Omental fat pad (tissue), 4 donors: ENCODE data around the gene SMTNL2. TPM values are rescaled to one million over a fixed set of nuclear protein-coding genes. Genes with fewer than 3 reads are reported as not detected.
A peak's percentile ranks its signal among the peaks of the same experiment; 100 is the strongest.
"Not testable (repeated sequence)": the region's sequence is repeated elsewhere in the genome, so short reads cannot be mapped to it uniquely, and the experiment has no call there.

Source experiments
- ATAC-seq: fragments of 150-250 bp; one replicate; pipeline ENCODE4 v1.9.1; 2016; ENCODE audit warnings: mild to moderate bottlenecking, moderate library complexity; ENCODE audit not compliant: low FRiP score
- DNase-seq: peaks from one replicate; pipeline ENCODE4 v3.0.0-alpha.2; 2019; ENCODE audit warnings: low spot score
- CTCF ChIP-seq, 3 donors: fragments of 450-650 bp; IDR thresholded peaks; one replicate each; pipeline ENCODE4 v1.5.1; 2016 to 2017; ENCODE audit warnings: antibody characterized with exemption in 3 of 3, mild to moderate bottlenecking in 3 of 3, moderate library complexity in 2 of 3
- total RNA-seq, 4 donors: library from RNA; depleted of rRNA; stranded (reverse); fragments of >200 nt; gene quantifications; one replicate each; pipeline ENCODE4 v1.1.0, GENCODE V29; 2016

SMTNL2 gene
- total RNA-seq, 4 donors from 2014 or later: 2.8 to 14.2 (median 8.4) TPM

- no peak for TF ChIP-seq CTCF (IDR thresholded peaks at IDR 0.05)
- no peak for DNase-seq
- peak; percentile 15 for ATAC-seq
Measured at GRCh38 chr17:4604111-4604644, 19.8 kb downstream of the SMTNL2 start.

- DNase-seq, ATAC-seq: not testable (repeated sequence)
Measured at GRCh38 chr17:4604736-4605135, 20.4 kb downstream of the SMTNL2 start.

GRCh38 chr17:4605826-4606225 is 21.5 kb downstream of the SMTNL2 start:
- DNase-seq (no peak), ATAC-seq (peak; percentile 78)
- TF ChIP-seq CTCF (IDR thresholded peaks at IDR 0.05): no peak

- DNase-seq: no peak
- no peak for TF ChIP-seq CTCF (IDR thresholded peaks at IDR 0.05)
- ATAC-seq: no peak
Measured at GRCh38 chr17:4607261-4607741, 23.0 kb downstream of the SMTNL2 start.

- DNase-seq (peak; percentile 68), ATAC-seq (peak; percentile 46)
- TF ChIP-seq CTCF (IDR thresholded peaks at IDR 0.05): no peak
Measured at GRCh38 chr17:4607773-4608187, 23.5 kb downstream of the SMTNL2 start.

GRCh38 chr17:4609761-4610160 is 25.4 kb downstream of the SMTNL2 start:
- DNase-seq: no peak
- no peak for TF ChIP-seq CTCF (IDR thresholded peaks at IDR 0.05)
- no peak for ATAC-seq

- TF ChIP-seq CTCF (IDR thresholded peaks at IDR 0.05): no peak
- ATAC-seq (no peak), DNase-seq (no peak)
Measured at GRCh38 chr17:4610162-4610561, 25.8 kb downstream of the SMTNL2 start.
